ENCODE data around the gene GSG1L.

Gene GSG1L

DNA sequence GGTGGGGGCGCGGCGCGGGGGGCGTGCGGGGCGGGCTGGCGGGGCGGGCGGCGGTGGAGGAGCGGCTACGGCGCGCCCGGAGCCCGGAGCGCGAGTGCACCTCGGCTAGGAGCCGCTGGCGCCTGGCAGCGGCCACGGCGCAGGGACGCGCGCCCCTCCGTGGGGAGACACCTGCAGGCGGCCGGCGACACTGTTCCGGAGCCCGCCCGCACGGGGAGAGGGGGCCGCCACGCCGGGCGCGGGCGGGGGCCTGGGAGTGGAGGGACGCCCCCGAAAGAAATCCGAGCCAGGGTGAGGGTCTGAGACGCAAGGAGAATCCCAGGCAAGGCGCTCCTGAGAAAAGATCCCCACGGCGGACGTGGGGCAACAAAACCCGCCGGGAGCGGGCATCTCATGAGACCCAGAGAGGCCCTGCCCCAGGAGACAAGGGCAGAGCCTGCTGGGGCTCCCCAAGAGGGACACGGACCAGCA, at the start of gene GSG1L:
TSS of gene GSG1L (minus strand) at position 124 of the 471 bp plus-strand sequence. CDS start 290 bp downstream, outside the sequence.
- DNase-seq, result no peak

DNA sequence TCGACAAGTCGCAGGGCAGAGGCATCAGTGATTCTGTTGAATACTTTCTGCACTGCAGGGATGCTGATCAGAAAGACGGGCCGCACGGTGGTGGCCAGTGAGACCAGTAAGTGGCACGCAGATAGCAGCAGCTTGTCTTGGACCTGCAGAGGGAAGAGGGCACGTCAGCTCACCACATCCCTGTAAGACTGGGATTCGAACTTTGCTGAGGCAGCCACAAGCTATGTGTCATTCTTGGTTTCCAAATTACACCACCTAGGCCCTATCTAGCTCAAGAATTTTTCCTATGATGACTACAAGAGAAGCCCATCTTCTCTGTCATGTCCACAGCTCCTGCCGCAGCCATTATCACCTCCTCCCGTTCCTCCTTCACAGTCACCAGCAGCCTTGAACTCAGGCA, 49.4 kb upstream of the GSG1L start:
- no peak for DNase-seq

DNA sequence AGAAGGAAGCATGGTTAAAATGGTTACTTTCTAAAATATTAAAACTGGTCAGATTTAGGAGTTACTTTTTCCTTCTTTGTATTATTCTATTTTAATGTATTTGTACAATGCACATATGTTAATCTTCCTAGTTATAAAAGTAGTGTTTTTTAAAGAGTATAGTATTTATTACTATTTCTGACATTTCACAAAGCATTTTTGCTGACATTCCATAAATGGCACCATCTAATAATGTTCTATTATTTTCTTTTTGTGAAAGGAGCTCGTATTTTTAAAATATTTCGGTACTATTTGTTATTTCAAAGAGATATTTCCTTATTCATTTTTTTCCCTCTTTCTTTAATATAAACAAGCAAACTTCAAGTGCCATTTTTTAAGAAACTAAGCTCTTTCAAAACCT, 47.5 kb upstream of the GSG1L start:
- no peak for DNase-seq

DNA sequence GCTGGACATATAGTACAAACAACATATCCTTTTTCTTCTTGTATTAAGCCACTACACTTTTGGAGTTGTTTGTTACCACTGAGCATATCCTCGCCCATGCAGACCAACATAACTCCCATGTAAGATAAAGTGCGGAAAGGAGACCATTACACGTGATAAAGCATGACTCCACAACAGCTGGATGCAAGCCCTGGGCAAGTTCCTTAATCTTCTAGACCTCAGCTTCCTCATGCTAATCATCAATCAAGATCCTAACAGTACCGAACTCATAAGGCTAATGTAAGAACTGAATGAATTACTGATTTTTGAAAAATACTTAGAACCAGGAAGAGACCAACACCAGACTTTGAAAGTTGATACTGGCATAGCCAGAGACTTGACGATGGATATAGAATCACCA, 47.0 kb upstream of the GSG1L start:
- DNase-seq, result no peak

DNA sequence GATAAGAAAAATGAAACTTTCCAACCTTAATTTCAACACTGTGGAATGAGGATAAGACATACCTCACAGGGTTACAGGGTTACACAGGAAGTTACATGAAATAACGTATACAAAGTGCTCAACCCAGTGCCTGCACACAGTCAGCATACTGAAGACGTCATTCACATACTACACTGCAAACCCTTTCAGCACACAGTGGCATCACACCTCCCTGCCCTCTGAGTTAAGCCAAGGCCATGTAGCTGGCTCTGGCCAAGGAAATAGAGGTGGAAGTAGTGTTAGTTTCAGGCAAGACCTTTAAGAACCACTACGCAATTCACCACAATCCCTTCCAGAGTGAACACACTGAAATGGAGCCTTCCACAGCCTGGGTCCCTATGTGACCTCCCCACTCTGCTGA, 46.6 kb upstream of the GSG1L start:
- no peak for DNase-seq

DNA sequence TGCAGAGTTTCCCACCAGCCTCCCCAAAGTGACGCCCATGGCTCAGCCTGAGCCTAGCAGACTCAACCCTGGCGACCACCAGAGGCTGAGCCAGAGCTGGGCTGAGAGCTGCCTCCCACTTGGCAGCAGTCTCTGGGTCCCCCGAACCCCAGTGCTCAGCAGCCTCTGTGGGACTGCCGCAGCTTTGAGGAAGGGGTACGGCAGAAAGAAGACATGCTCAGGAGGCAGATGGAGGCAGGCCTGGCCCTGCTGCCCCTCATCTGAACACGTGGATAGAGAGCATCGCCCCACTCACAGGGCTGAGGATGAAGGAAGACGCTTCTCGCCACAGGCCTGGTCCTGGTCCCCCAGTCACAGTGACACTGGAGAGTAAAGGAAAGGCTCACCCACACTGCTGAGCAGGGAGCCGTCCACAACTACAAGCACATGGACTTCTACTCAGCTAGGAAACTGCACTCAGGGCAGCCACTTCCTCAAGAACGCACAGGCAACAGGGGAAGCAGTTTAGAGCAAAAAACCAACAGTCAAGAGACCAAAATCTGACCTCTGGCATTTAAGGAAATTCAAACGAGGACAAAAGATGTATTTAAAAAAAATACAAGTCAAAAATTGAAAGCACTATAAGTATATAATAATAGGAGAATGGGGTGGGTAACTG, 45.2 kb upstream of the GSG1L start:
- DNase-seq, result no peak

DNA sequence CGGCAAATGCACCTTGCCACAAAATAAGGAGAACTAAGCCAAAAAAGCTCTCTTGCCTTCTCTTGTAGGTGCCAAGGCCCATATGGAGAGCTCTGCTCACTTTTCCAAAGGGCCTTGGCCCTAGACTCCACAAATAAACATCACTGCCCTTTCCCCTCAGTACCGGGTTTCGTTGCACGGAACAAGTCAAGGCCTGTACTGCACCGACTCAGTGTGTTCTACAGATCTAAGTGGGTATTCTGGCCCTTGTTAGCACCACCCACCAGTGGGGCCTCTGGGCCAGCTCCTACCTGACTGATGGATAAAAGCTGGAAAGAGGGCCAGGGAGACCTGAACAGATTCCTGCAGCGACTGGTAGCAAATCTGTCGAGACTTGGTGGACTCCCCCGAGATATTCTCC, 43.7 kb upstream of the GSG1L start:
- DNase-seq, result no peak

DNA sequence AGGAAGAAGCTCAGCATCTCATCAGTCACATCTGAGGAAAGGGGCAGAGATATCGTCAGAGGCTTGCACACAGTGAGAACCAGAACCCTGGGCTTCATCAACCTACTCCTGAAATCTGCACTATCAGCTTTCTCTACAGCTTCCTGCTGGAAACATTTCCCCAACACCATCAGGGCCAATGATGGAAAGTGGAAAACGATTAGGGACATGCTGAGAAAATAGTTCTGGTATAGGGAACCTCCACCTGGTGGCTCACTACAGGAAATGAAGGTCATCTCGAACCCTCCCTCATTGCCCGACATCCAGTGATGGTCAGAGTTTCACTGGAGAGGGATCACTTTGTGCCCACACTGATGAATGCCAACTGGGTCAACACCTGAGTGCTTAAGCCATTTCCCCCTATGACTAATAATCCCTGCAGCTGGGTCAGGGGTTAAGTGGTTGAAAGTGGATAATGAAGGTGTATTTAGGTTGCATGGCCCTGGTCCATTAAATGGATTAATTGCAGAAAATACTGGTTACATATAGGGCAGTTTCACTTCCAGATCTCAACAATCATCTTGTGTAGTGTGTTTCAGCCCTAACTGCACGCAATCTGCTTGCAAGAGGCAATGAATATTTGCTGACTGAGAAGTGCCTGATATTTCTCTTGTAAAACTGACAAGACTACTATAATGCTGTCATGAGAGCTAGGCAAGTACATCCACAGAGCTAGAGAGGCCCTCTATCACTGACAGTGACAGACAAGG, 43.1 kb upstream of the GSG1L start:
- no peak for DNase-seq

DNA sequence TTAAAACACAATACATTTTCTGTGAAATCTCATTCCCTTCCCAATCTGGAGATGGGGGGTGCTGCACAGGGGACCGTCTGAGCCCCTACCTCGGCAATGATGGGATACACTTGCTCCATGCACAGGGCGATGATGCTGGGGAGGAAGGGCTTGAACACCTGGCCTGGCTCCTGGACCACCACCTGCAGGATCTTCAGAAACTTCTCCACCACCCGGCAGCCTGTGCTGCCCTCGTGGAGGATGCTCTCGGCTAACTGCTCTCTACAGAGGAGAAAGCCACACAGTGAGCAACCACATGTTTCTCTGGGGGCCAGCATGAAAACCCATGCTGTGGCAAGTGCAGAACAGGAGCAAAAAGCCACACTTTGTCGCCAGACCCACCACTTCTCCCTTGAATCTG, 42.4 kb upstream of the GSG1L start:
- no peak for DNase-seq

DNA sequence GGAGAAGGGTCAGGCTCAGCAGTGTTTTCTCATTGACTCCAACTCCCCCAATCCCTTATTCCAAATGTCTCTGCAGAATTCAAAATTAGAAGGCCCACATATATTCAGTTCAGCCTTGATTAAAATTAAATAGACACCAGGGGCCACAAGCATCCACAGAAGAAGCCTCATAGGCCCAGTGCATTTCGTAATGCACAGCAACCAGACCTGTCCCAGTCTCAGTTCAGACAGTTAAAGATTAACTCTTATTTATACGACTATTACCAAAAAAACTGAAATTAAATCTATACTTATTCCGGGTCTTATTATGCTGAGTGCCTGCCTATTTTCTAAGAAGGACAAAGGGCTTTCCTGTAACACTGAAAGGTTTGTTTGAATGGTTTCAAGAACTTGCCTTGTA, 41.8 kb upstream of the GSG1L start:
- DNase-seq, result no peak

DNA sequence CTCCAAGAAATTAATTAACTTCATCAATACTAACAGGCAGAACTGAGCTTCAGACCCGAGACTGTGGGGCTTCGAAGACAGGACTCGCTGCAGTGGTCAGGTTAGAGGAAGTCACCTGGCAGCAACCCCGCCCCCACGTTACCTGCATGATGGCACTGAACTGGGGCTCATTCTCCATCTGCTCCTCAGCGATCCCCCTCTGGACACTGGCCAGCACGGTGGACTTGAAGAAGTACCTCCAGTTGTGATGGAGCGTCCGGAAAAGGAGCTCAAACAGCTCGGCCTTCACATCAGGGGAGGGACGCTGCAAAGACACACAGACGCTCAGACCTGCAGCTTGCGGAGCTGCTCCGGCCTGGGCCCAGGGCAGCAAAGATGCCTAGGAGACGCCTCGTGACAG, 40.9 kb upstream of the GSG1L start:
- no peak for DNase-seq

DNA sequence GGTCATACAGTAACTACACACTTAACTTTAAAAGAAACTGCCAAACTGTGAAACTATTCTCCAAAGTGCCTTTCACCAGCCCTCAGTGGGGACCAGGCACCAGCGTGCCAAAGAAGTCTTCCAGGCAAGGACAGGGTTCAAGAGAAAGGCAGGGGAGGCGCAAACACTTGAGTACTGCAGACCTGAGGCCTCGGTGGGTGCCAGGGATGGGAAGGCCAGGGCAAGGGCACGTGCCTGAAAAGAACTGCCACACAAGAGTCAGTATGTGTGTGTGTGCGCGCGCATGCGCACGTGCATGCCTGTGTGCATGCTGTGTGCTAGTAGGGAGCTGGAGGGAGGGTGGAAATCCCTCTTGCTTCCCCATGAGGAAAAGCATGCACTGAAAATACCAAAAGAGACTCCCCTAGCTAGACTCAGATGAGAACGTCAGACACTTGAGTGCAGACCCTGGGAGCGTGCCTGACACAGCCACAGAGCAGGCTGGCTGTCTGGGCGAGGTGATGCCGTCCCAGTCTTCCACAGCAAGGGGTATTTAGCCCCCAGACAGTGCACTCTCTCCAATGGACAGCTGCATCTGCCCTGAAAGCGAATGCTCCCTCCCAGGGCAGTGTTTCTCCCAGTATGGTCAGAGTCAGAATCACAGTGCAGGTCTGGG, 40.1 kb upstream of the GSG1L start:
- no peak for DNase-seq

DNA sequence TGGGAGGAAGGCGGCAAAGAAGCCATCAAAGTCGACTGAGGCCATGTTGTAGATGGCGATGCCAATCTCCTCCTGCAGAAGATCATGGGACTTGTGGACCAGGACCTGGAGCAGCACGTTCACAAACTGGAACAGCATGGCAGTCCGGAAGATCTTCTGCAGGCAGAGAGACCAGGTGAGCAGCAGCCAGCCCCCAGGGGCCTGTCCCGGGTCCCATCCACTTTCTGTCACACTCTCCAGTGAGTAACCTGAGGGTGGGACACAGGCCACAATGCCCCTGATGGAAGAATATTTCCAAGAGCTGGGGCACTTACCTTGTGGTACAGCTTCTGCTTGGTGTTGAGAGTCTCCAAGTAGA, 38.0 kb upstream of the GSG1L start:
- DNase-seq, result no peak

DNA sequence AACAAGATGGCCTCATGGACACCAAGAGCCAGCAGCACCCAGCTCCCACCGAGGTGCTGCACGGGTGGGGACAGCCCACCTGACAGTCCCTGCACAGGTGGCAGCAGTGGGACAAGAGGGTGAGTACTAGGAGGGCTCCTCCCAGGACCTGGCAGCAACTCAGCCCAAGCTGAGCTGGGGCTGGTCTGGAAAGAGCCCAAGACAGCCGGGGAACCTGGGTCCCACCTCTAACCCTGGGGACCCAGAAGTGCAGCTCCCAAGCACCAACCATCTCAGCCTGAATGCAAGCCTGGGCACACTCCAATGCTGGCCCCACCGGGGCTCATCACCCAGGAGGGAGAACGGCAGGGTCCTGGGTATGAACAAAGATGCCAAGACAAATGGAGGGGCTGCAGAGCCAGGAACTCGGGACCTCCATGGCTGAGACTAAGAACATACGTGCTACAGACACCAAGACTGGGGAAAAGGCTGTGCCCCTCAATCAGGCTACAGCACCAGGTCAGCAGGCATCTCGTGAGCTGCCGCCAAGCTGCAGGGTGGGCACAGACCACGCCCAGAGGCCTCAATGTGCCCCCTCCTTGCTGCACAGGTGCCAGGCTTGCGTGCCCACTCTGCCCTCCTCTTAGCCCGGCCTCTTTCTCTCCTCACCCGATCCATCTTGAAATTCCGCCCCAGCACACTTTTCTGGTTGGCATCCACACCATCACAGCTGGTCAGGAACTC, 37.5 kb upstream of the GSG1L start:
- DNase-seq, result no peak

DNA sequence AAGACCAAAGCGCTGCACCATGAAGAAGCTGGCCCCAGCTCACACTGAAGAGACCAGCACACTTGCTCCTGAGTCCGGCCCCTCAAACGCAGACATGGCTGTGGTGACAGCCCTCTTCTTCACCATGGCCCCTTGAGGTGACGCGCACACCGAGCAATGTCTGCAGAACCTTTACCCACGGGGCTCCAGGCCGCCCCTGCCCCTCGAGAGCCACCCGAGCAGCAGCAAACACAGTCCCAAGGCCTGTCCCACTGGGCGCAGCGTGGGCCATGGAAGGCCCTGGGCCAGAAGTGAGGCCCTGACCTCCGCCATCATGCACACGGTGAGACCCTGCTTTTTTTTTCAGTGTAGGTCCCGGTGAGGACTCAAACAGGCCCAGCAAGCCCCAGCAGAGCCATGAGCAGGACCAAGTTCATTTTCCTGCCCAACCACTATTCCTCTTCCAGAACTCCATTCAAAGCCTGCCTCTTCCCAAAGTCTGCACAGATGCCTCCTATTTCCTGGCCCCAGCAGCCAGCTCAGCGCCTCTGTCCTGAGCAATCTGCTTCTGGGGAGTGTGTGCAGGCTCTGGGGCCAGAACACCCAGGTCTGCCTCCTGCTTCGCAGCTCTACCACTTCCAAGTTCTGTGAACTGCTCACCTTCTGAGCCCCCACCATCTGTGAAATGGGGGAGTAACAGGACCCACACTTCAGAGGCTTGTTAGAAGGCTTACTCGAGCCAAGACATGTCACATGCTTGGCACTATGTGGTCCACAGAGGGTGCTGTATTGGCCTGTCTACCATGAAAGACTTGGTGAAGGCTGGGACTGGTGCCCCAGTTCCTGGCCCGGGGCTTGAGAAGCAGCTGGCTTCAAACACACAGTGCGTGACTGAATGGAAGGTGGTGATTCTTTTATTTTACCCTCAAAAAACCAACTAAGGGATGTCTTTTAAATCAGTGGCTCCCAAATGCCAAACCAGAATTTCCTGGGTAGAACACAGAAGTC, 35.7 kb upstream of the GSG1L start:
- DNase-seq, result peak in 1 of 2 experiments; percentile 72

DNA sequence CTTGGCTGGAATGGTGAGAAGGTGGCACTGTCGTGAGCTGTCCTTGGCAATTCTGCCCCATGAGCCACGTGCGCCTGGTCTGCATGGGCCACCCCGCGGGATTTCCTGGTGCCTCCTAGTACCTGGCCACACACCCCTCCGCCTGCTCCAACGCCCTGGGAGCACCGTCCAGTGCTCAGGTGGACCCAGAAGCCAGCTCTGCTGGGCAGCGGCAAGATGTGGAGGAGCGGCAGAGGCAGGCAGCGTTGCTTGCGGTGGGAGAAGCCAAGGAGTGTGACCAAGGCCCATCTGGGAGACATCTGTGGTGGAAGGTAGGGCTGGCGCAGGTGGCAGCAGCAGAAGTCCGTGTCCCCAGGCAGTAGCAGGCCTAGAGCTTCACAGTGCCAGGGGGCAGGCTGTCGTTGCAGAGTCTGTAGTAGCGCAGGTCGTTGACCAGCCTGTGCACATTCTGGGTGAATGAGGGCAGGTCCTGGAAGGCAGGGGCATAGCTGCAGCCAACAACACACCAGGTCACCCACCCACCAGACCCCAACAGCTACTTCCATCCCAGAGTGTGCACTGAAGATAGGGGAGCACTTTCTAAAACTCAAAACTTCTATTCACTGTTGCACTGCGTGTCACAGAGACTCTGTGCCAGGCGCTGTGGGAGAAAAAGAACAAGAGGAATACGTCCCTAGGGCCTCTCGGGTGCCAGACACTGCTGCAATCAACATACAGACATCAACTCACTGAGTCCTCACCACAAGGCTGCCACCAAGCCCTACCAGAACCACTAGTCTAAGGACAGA, 34.9 kb upstream of the GSG1L start:
- DNase-seq, result no peak

DNA sequence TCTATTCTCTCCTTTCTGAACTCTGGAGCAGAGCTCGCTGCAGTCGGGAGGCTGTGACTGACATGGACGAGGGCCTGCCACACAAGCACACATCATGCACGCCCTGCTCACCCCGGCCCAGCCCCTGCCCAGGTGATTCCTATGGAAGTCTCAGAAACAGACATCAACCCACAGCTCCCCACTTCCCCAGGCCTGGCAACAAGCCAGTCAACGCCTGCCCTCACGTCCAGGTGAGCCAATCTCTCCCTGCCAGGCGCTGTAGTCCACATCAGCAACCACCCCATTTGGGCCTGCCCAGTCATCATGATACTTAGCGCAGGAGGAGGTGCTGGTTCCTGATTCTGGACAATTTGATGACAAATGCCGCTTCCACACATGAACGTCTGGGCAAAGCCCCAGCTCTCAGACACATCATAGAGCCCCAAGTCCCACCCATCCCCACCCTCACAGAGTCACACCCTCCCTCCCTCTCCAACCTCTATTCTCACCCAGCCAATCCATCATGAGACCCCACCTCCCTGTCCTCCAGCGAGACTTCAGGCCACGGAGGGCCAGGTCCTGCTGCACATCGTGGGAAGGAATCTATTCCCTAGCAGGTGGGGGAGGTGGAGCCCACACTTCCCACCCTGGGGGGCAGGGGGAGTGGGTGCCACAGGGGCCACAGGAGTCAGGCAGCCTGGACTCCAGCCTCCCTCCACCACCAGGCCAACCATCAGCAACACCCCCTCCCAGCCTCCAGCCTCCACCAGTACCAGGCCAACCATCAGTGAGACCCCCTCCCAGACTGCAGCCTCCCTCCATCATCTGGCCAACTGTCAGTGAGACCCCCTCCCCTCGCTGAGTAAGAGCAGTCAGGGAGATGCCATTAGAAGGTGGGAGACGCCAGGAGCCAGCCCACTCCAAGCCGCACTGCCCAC, 33.7 kb upstream of the GSG1L start:
- no peak for DNase-seq

DNA sequence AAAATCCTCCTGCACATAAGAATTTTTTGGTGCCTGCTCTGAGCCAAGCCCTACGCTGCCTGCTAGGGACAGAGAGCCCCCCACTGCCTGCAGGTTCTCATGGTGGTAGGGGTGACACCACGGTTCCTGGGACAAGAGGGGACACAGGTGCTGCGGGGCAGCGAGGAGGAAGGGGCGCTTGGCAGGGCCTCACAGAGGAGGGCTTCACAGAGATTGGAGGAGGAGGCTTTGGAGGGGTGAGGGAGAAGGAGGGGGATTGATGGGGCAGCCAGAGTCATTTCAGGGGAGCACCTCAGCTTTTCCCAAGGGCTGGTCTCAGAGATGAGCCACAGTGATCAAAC, 29.8 kb upstream of the GSG1L start:
- DNase-seq, result no peak

DNA sequence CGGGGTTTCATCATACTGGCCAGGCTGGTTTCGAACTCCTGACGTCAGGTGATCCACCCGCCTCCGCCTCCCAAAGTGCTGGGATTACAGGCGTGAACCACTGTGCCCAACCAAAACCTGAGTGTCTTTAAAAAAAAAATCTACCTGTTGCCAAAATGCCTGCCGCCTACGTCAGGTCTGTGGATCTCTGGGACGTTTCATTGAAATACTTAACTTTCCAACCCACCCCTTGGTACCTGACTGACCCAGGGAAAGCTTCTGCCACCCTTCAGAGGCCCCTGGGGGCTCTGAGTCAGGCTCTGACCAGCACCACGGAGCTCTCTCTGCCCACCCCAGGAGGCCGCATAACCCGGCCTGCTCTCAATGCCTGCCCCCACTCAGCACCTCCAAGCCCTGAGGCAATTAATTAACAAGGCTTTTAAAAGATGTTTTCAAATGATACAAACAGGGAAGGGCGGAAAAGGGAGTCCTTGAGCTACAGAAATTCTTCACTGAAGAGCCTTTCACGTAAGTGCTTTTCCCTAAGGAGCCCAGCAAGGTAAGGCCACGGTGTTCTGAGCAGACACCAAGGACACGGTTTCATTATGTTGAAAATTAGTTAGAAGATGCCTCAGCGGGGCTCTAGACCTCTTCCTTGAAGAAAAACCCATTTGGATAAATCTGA, 29.3 kb upstream of the GSG1L start:
- DNase-seq, result no peak

DNA sequence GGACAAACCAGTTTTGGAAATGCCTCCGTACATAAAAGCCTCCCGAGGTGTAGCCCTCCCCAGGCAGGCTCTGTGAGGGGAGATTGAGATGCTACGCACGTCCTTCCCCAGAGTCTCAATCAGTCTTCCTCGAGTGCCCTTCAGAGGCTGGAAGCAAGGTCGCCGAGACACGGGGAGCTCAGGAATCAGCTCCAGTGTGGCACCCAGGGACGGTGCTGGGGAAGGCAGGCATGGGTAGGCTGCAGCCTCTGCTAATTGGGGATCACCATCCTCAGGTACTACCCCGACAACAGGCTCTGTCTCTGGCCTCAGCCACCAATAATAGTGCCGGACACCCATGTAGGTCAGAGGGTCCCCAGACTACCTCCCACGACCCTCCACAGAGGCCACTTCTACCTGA, 28.1 kb upstream of the GSG1L start:
- DNase-seq, result no peak

Data from NCI-H446 (cell line).